Measurements from ENCODE around the gene FAM98A.

FAM98A gene

DNA sequence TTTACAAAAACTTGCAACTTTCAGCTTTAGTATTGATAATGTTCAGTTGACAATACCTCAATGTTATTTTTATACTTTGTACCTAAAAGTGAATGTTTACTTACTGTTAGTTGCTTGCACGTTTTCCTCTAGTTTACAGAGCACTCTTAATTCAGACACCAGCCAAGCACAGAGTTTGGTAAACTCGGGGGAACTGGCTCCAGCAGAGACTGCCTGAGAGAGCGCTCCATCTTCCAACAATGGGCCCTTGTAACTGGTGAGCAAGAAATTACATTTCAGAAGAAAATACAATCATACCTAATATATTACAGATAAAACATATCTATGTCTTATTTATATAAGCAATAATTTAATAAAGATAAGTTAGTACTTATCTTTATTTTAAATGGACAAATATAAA is 3.7 kb downstream of the FAM98A start:
- DNase-seq: no peak

DNA sequence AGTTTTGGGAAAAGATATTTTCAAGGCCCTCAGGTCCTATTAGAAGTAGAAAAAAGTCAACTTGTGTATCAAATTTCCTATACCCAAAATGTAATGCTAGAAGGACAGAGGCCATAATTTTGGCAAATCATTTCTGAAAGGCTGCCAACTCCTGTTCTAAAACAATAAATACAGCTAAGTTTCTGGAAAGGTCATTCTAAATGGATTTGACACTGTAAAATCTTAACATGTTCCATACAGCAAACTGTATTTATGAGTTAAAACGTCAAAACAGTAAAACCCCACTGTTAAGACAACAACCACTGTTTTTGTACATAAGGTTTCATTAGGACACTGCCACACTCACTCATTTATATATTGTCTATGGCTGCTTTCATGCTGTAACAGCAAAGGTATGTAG is 9.7 kb downstream of the FAM98A start:
- DNase-seq: no peak

DNA sequence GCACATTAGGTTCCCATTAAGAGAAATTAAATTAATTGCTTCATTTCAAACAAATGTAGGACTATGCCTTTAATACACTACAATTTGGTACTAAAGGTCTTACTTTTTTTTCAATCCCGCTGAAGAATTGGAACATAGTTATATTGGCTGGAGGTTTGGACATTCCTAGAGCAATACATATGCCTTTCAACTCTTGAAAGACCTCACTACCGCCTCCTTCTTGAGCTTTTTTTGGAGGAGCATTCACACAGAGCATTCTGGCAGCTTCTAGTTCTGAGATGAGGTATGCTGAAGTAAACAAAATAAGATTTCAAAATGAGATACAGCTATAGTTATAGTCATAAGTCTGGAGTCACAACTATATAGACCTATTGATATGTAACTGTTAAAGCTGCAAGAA is 10.9 kb downstream of the FAM98A start:
- DNase-seq: no peak

GRCh38 chr2:33586766-33587165 is 12.3 kb downstream of the FAM98A start:
- DNase-seq: no peak

GRCh38 chr2:33583194-33583938 is 15.7 kb downstream of the FAM98A start:
- peak in 1 of 2 experiments; percentile 22 for DNase-seq

GRCh38 chr2:33581872-33582271 is 17.2 kb downstream of the FAM98A start:
- DNase-seq: no peak

DNA sequence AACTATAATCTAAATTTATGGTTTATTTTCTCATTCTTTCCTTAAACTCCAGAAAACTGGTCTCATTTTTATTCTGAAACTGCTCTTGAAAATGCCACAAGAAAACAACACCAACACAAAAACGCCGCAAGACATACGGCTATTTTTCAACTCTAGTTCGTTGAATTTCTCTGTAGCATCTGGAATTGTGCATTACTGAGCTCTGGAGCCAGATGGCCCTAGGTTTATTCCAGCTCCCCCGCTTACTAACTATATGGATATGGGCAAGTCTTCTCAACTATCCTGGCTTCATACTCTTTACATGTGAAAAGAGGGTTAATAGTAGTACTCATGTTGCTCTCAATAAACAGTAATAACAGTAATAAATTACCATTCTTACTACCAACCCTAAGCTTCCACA is 19.9 kb downstream of the FAM98A start:
- no peak for DNase-seq

- no peak for DNase-seq
Measured at GRCh38 chr2:33577668-33578067, 21.4 kb downstream of the FAM98A start.

- no peak for DNase-seq
Measured at GRCh38 chr2:33577084-33577483, 22.0 kb downstream of the FAM98A start.

GRCh38 chr2:33573657-33574056 is 25.4 kb downstream of the FAM98A start:
- no peak for DNase-seq

GRCh38 chr2:33570681-33571080 is 28.4 kb downstream of the FAM98A start:
- no peak for DNase-seq

DNA sequence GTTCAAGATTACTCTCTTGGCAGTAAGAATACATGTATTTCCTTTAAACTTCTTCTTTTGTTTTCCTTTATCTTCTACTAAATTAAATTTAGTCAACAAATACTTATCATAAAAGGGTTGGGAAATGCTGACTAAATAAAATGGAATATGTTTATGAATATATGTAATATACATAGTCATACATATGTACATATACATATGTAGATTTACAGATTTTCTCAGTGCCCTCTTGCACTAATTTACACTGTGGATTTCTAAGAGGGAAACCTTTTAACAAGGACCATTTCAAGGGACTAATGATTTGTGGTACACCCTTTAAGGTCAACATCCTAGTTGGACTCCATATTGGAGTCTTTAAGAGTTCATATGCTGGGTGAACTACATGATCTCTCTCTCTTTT is 37.2 kb downstream of the FAM98A start:
- DNase-seq: no peak

DNA sequence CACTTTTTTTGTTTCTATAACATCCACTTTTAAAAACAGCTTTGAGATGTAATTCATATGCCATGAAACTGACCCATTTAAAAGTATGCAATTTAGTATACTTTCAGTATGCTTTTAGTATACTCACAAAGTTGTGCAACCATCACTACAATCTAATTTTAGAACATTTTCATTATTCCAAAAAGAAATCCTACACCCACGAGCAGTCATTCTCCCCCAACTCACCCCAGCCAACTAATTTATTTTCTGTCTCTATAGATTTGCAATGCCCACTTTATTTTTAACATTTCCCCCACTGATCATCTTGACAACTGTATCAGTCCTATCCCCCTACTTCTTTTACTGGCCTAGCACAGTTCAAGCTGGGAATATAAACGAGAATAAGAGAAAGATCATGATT is 39.1 kb downstream of the FAM98A start:
- no peak for DNase-seq

DNA sequence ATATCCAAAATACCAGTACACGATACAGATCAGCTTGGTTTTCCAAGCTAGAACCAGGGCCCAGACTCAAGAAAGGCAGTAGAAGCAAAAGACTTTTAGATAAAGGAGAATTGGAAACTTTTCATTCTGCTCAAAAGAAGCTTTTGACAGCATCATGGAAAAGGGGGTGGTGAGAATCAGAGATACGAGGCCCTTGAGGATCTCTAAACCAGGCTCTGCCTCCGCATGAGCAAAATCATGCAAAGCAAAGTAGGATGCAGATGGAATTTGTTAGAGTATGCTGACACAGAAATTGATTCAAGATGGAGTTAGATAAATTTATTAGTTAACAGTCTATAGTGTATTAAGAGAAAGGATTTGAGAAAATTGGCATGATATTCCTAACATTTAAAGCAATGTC is 39.8 kb downstream of the FAM98A start:
- DNase-seq: no peak

DNA sequence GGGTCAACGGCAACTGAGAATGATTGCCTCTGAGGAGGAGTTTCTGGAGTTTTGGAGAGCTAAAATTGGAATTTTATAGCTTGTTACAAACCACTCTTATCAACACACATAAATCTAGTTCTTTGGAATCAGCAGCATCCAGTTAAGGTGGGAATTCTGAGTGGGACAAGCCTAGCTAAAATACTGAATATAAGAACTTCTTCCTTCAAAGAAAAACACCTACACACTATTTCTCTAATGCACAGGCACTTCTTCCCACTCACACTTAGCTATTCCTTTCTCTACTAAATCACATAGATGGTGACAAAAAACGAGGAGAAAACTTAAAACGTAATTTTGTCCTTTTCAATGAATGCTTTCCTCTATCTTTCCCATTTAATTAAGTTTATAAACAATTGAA is 43.4 kb downstream of the FAM98A start:
- no peak for DNase-seq

- DNase-seq: no peak
Measured at GRCh38 chr2:33552758-33553461, 46.2 kb downstream of the FAM98A start.

DNA sequence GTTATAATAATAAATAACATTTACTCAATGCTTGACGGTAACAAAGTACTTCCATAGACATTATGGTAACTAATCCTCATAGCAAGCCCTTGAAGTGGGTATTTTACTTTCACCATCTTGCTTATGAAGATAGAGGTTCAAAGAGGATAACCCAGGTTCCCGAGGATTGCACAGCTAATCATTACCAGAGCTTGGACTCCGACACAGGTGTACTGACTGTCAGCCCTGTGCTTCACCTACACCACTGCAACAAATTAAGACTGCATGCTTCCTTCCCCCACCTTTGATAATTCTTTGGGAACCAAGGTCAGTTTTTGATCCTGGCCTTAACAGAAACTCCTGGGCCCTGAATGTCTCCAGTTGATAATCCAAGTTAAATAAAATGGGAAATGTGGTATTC is 48.9 kb downstream of the FAM98A start:
- DNase-seq: no peak

- DNase-seq: no peak
Measured at GRCh38 chr2:33541243-33541642, 57.9 kb downstream of the FAM98A start.

DNA sequence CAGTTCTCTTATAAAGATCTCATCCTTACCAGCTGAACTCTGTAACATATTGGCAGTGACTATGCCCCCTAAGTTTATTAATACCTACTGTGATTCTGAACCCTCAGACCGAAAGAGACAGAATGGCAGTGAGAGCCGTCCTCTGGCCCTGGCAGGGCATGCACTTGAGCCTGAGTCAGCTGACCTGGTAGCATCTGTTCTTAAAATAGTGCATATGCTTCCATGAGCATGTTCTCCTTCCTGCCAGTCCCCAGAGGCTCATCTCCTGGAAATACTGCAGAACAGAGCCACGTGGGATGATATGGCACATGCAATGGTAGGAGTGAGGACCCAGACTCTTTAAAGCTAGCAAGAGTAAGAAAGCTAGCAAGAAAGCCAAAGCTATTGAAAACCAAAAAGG is 63.7 kb downstream of the FAM98A start:
- no peak for DNase-seq
